ENCODE data around the gene ZBTB34.

- TF ChIP-seq EZH2 (IDR thresholded peaks at IDR 0.05) (no peak), POLR2AphosphoS5 (IDR thresholded peaks at IDR 0.05; ENCODE audit: borderline replicate concordance, low read depth, low read length) (no peak)
Observed at GRCh38 chr9:126856326-126856877, 4.0 kb upstream of the ZBTB34 start.

All from SK-N-MC (cell line).